ENCODE data around the gene SLC39A11.

DNA sequence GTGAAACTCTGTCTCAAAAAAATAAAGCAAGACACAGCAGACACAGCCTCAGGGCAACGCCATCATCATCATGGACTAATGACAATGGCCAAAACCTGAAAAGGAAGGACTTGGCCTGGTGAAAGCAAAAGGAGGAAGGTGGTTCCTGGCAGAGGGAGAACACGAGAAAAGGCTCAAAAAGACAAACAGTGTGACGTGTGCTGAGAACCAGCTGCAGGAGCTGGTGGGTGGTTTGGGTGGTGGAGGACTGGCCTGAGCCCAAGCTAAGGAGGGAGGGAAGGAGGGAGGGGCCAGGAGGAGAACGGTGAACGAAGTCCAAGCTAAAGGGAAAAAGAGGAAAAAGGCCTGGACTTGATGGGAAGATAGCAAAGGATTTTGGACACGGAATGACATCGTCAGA, 85.1 kb downstream of the SLC39A11 start:
- TF ChIP-seq, protein P1, sequence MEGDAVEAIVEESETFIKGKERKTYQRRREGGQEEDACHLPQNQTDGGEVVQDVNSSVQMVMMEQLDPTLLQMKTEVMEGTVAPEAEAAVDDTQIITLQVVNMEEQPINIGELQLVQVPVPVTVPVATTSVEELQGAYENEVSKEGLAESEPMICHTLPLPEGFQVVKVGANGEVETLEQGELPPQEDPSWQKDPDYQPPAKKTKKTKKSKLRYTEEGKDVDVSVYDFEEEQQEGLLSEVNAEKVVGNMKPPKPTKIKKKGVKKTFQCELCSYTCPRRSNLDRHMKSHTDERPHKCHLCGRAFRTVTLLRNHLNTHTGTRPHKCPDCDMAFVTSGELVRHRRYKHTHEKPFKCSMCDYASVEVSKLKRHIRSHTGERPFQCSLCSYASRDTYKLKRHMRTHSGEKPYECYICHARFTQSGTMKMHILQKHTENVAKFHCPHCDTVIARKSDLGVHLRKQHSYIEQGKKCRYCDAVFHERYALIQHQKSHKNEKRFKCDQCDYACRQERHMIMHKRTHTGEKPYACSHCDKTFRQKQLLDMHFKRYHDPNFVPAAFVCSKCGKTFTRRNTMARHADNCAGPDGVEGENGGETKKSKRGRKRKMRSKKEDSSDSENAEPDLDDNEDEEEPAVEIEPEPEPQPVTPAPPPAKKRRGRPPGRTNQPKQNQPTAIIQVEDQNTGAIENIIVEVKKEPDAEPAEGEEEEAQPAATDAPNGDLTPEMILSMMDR (IDR thresholded peaks at IDR 0.05): no peak
- TF ChIP-seq POLR2A (IDR thresholded peaks at IDR 0.05) (no peak), EP300 (IDR thresholded peaks at IDR 0.05) (no peak), POLR2AphosphoS5 (IDR thresholded peaks at IDR 0.05) (no peak)

Measured in upper lobe of left lung (tissue), 4 donors.